Suprapubic skin (tissue), 4 donors: ENCODE measurements around the gene TMTC2. TPM values are rescaled to one million over a fixed set of nuclear protein-coding genes. Genes with fewer than 3 reads are reported as not detected.

Experiments
- DNase-seq, 2 donors: peaks; one replicate each; pipeline ENCODE4 v3.0.0-alpha.2; 2019; ENCODE audit warnings: low spot score in 2 of 2
- H3K27ac ChIP-seq: fragments of 200-600 bp; sonication (generic); one replicate; pipeline ENCODE4 v1.5.1; 2019
- H3K27me3 ChIP-seq: fragments of 200-600 bp; sonication (generic); one replicate; pipeline ENCODE4 v1.5.1; 2019
- H3K36me3 ChIP-seq: fragments of 200-600 bp; sonication (generic); one replicate; pipeline ENCODE4 v1.5.1; 2019
- H3K4me1 ChIP-seq: fragments of 200-600 bp; sonication (generic); one replicate; pipeline ENCODE4 v1.5.1; 2019
- H3K4me3 ChIP-seq: fragments of 200-600 bp; sonication (generic); one replicate; pipeline ENCODE4 v1.5.1; 2019; ENCODE audit warnings: mild to moderate bottlenecking
- H3K9me3 ChIP-seq: fragments of 200-600 bp; sonication (generic); one replicate; pipeline ENCODE4 v1.5.1; 2019
- CTCF ChIP-seq, 2 donors: fragments of 200-600 bp in 1 of 2; fragments of 450-650 bp in 1 of 2; sonication (generic) in 1 of 2; IDR thresholded peaks; one replicate each; pipeline ENCODE4 v1.5.1; 2016 to 2019; ENCODE audit warnings: antibody characterized with exemption in 2 of 2, mild to moderate bottlenecking in 1 of 2, moderate library complexity in 1 of 2
- EP300 ChIP-seq: sonication (generic); formaldehyde crosslinking; IDR thresholded peaks from one replicate; pipeline ENCODE4 v1.6.1; 2017; ENCODE audit warnings: antibody characterized with exemption
- POLR2A ChIP-seq, 2 donors: fragments of 450-650 bp; IDR thresholded peaks; one replicate each; pipeline ENCODE4 v1.6.1; 2017; ENCODE audit warnings: antibody characterized with exemption in 2 of 2, mild to moderate bottlenecking in 2 of 2, moderate library complexity in 2 of 2
- POLR2AphosphoS5 ChIP-seq, 3 donors: sonication (generic); formaldehyde crosslinking; IDR thresholded peaks; one replicate each; pipeline ENCODE4 v1.6.1; 2017; ENCODE audit warnings: antibody characterized with exemption in 3 of 3
- WGBS: methylation state at CpG from one replicate; pipeline ENCODE4 v1.1.5; 2018; 5-methylcytosine and 5-hydroxymethylcytosine counted together
- total RNA-seq, 4 donors: library from RNA; depleted of rRNA; stranded (reverse); fragments of >200 nt; gene quantifications; one replicate each; pipeline ENCODE4 v1.1.0, GENCODE V29; 2016

The TMTC2 gene
- total RNA-seq, 4 donors from 2014 or later = 16.7 to 21.1 (median 18.9) TPM

- WGBS = 96% methylated on average over 3 of the region's 3 CpGs
- TF ChIP-seq CTCF (IDR thresholded peaks at IDR 0.05) = no peak
- Histone ChIP-seq H3K27ac (no peak overlapping the region), H3K27me3 (no peaks in the 10 kb centered on the region), H3K9me3 (no peaks in the 10 kb centered on the region), H3K36me3 (peaks cover 4% of the 10 kb centered on the region), H3K4me1 (no peaks in the 10 kb centered on the region), H3K4me3 (no peak overlapping the region)
- DNase-seq = no peak
These were observed 171.8 kb downstream of the TMTC2 start for GRCh38 chr12:82858534-82858917.

GRCh38 chr12:82862069-82862841, 175.5 kb downstream of the TMTC2 start:
- Histone ChIP-seq H3K27me3 (no peaks in the 10 kb centered on the region), H3K4me3 (no peak overlapping the region), H3K4me1 (no peaks in the 10 kb centered on the region), H3K36me3 (peaks cover under 1% of the 10 kb centered on the region), H3K27ac (no peak overlapping the region), H3K9me3 (no peaks in the 10 kb centered on the region)
- WGBS = 38% methylated on average over 1 of the region's 1 CpG
- DNase-seq = no peak
- TF ChIP-seq POLR2AphosphoS5 (IDR thresholded peaks at IDR 0.05) (no peak), POLR2A (IDR thresholded peaks at IDR 0.05) (no peak), EP300 (no peak), CTCF (IDR thresholded peaks at IDR 0.05) (no peak)

- Histone ChIP-seq H3K4me3 (no peak overlapping the region), H3K4me1 (no peaks in the 10 kb centered on the region), H3K36me3 (no peaks in the 10 kb centered on the region), H3K27ac (no peak overlapping the region), H3K27me3 (no peaks in the 10 kb centered on the region), H3K9me3 (no peaks in the 10 kb centered on the region)
- TF ChIP-seq POLR2AphosphoS5 (IDR thresholded peaks at IDR 0.05) (no peak), POLR2A (IDR thresholded peaks at IDR 0.05) (no peak), EP300 (no peak), CTCF (IDR thresholded peaks at IDR 0.05) (no peak)
- 75% methylated on average over 6 of the region's 6 CpGs for WGBS
- DNase-seq = no peak
These were observed 176.4 kb downstream of the TMTC2 start for GRCh38 chr12:82862876-82863649.

- no peaks in the 10 kb centered on the region for H3K27me3 ChIP-seq
- H3K9me3 ChIP-seq = no peaks in the 10 kb centered on the region
- H3K36me3 ChIP-seq = no peaks in the 10 kb centered on the region
- H3K27ac ChIP-seq = no peak overlapping the region
- 85% methylated on average over 4 of the region's 4 CpGs for WGBS
- TF ChIP-seq POLR2AphosphoS5 (IDR thresholded peaks at IDR 0.05) (no peak), CTCF (IDR thresholded peaks at IDR 0.05) (no peak), POLR2A (IDR thresholded peaks at IDR 0.05) (no peak)
- no peak for DNase-seq
- H3K4me1 ChIP-seq = peaks cover 4% of the 10 kb centered on the region
- H3K4me3 ChIP-seq = no peak overlapping the region
These were observed 179.6 kb downstream of the TMTC2 start for GRCh38 chr12:82866227-82866775.

- 72% methylated on average over 3 of the region's 3 CpGs for WGBS
- TF ChIP-seq POLR2AphosphoS5 (IDR thresholded peaks at IDR 0.05) = no peak
- TF ChIP-seq CTCF (IDR thresholded peaks at IDR 0.05) = no peak
- TF ChIP-seq POLR2A (IDR thresholded peaks at IDR 0.05) = no peak
- TF ChIP-seq EP300 = no peak
- Histone ChIP-seq H3K4me1 (peaks cover 5% of the 10 kb centered on the region), H3K27ac (no peak overlapping the region), H3K27me3 (no peaks in the 10 kb centered on the region), H3K36me3 (no peaks in the 10 kb centered on the region), H3K9me3 (no peaks in the 10 kb centered on the region), H3K4me3 (no peak overlapping the region)
- DNase-seq = no peak
These were observed 180.2 kb downstream of the TMTC2 start for GRCh38 chr12:82866946-82867345.
